NT2/D1 (cell line): ENCODE data around the gene R3HCC1L.

Experiments
- SUZ12 ChIP-seq: IDR thresholded peaks from 2 replicates; pipeline ENCODE4 v1.6.1; 2011; ENCODE audit not compliant: insufficient read length, insufficient read depth; ENCODE audit errors: extremely low read depth
- YY1 ChIP-seq: IDR thresholded peaks from 2 replicates; pipeline ENCODE4 v1.6.1; 2011; ENCODE audit not compliant: insufficient read length, insufficient read depth
- ZNF274 ChIP-seq: IDR thresholded peaks from 2 replicates; pipeline ENCODE4 v1.6.1; 2011; ENCODE audit warnings: mild to moderate bottlenecking, low read depth, low read length

DNA sequence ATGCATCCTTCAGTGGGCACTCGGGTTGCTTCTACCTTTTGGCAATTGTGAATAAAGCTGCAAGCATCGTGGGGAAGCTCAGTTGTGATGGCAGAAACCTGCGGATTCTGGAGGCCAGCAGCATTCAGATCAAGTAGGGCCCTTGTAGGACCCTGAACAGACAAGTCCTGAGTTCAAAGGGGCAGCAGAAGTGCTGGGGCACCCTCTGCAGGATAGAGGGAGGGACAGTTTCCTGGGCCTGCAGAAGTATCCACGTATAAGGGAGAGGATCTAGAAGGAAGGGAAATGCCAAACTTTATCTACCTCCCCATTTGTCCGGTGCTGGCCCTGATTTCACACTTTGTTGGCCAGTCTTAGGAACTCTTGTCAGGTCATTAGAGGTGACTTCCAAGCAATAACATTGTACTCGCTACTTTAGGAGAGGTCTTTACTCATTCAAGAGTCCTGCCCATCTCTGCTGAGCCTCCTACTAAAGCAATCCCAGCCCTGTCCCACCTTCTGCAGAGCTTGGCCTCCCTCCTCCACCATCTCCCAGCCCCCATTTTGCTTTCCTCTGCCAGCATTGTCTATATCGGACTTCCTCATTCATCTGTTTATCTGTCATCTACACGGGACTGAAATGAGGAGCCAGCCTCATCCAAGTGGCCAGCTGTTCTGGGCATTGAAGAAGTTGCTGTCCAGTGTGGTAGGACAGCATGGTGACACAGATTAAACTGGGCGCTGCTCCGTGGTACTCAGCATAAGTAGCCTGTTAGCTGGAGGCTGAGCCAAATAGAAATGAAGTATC, 26.6 kb upstream of the R3HCC1L start:
- TF ChIP-seq ZNF274 (no peak), YY1 (no peak), SUZ12 (no peak)
